ENCODE measurements around the gene TTPAL.

- TF ChIP-seq CTCF (IDR thresholded peaks at IDR 0.05) (no peak), ZFX (IDR thresholded peaks at IDR 0.05; ENCODE audit: borderline replicate concordance) (no peak)
Measured at GRCh38 chr20:44445742-44446710, 29.6 kb upstream of the TTPAL start.
